ENCODE results near the gene KRT39. TPM values are rescaled to one million over a fixed set of nuclear protein-coding genes. Genes with fewer than 3 reads are reported as not detected.

KRT39 gene
- total and polyA plus RNA-seq, 2 of the 13 experiments (the other 11 are each of a cell fraction or from before 2014, with no cell fraction given), result 0.07 to 1.2 TPM

DNA sequence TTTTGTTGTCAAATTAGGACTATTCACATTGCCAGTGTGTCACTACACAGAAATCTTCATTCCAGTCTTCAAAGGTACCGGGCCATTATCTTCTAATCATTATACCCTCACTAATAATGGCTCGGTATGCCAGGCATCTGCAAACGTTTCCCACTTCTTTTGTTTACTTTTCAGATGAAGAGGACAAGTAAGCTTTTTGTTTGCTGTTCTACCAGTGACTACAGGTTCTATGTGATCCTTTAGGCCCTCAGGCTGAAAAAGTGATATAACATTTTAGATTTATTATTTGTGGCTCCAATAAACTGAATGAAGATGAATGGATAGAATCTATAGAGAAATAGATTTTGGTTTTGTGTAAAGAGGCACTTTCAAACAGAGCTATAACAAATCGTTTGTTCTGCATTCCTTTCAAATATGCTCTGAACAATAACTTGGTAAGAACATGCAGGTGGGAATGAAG, 42.6 kb upstream of the KRT39 start (continued):
- TF ChIP-seq, protein P1, sequence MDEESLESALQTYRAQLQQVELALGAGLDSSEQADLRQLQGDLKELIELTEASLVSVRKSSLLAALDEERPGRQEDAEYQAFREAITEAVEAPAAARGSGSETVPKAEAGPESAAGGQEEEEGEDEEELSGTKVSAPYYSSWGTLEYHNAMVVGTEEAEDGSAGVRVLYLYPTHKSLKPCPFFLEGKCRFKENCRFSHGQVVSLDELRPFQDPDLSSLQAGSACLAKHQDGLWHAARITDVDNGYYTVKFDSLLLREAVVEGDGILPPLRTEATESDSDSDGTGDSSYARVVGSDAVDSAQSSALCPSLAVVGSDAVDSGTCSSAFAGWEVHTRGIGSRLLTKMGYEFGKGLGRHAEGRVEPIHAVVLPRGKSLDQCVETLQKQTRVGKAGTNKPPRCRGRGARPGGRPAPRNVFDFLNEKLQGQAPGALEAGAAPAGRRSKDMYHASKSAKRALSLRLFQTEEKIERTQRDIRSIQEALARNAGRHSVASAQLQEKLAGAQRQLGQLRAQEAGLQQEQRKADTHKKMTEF (CRISPR knock-in tag; IDR thresholded peaks at IDR 0.05), result peak; percentile 64
- TF ChIP-seq ZNF780A (CRISPR knock-in tag; IDR thresholded peaks at IDR 0.05) (no peak), SALL1 (CRISPR knock-in tag; IDR thresholded peaks at IDR 0.05) (peak; percentile 11; the same call in 1 of the 2 replicates), PHF21A (CRISPR knock-in tag; IDR thresholded peaks at IDR 0.05) (peak; percentile 51; the same call in 1 of the 2 replicates), ZNF652 (CRISPR knock-in tag; IDR thresholded peaks at IDR 0.05; ENCODE audit: borderline replicate concordance, low read depth) (0 out of 2 replicates have a peak, but pooled peaks have one; percentile 36), GFI1 (CRISPR knock-in tag; IDR thresholded peaks at IDR 0.05; ENCODE audit: borderline replicate concordance) (peak; percentile 82), FOXO1 (CRISPR knock-in tag; IDR thresholded peaks at IDR 0.05) (peak; percentile 71; the same call in 1 of the 2 replicates), SNAPC2 (CRISPR knock-in tag; IDR thresholded peaks at IDR 0.05) (no peak), FOSL1 (CRISPR knock-in tag; IDR thresholded peaks at IDR 0.05; ENCODE audit: borderline replicate concordance) (peak; percentile 37; the same call in 1 of the 2 replicates), ATM (IDR thresholded peaks at IDR 0.05; ENCODE audit: borderline replicate concordance) (0 out of 2 replicates have a peak, but pooled peaks have one; percentile 36), SATB2 (CRISPR knock-in tag; IDR thresholded peaks at IDR 0.05) (peak; percentile 95), TBX3 (IDR thresholded peaks at IDR 0.05; ENCODE audit: borderline replicate concordance) (peak; percentile 99), PITX1 (CRISPR knock-in tag; IDR thresholded peaks at IDR 0.05) (peak; percentile 80; the same call in 1 of the 2 replicates), MIXL1 (CRISPR knock-in tag; IDR thresholded peaks at IDR 0.05) (peak; percentile 98), KAT2B (IDR thresholded peaks at IDR 0.05; ENCODE audit: borderline replicate concordance, low read depth, low read length) (no peak), IKZF1 (IDR thresholded peaks at IDR 0.05) (no peak), HNRNPK (IDR thresholded peaks at IDR 0.05; ENCODE audit: low read depth, low read length, poor library complexity, severe bottlenecking) (no peak), SOX13 (IDR thresholded peaks at IDR 0.05) (peak; percentile 97), SOX13 (CRISPR knock-in tag; conservative IDR thresholded peaks at IDR 0.05 in 1 of 2, IDR thresholded peaks at IDR 0.05 in 1 of 2) (peak in 1 of 2 experiments; percentile 100; a peak in 2 of 4 replicates), ATF1 (CRISPR knock-in tag; IDR thresholded peaks at IDR 0.05) (peak; percentile 69; the same call in 1 of the 2 replicates), CREB1 (IDR thresholded peaks at IDR 0.05) (no peak; the same call in 1 of the 2 replicates), CREB1 (CRISPR knock-in tag; IDR thresholded peaks at IDR 0.05) (peak; percentile 73), ASH2L (IDR thresholded peaks at IDR 0.05; ENCODE audit: insufficient read length, low read depth, low read length) (peak; percentile 85), KLF6 (CRISPR knock-in tag; IDR thresholded peaks at IDR 0.05) (0 out of 2 replicates have a peak, but pooled peaks have one; percentile 42), BRCA1 (CRISPR knock-in tag; IDR thresholded peaks at IDR 0.05) (no peak; the same call in 1 of the 2 replicates)
- TF ChIP-seq, protein P2, sequence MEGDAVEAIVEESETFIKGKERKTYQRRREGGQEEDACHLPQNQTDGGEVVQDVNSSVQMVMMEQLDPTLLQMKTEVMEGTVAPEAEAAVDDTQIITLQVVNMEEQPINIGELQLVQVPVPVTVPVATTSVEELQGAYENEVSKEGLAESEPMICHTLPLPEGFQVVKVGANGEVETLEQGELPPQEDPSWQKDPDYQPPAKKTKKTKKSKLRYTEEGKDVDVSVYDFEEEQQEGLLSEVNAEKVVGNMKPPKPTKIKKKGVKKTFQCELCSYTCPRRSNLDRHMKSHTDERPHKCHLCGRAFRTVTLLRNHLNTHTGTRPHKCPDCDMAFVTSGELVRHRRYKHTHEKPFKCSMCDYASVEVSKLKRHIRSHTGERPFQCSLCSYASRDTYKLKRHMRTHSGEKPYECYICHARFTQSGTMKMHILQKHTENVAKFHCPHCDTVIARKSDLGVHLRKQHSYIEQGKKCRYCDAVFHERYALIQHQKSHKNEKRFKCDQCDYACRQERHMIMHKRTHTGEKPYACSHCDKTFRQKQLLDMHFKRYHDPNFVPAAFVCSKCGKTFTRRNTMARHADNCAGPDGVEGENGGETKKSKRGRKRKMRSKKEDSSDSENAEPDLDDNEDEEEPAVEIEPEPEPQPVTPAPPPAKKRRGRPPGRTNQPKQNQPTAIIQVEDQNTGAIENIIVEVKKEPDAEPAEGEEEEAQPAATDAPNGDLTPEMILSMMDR (CRISPR knock-in tag; IDR thresholded peaks at IDR 0.05), result no peak
- TF ChIP-seq, protein P3, sequence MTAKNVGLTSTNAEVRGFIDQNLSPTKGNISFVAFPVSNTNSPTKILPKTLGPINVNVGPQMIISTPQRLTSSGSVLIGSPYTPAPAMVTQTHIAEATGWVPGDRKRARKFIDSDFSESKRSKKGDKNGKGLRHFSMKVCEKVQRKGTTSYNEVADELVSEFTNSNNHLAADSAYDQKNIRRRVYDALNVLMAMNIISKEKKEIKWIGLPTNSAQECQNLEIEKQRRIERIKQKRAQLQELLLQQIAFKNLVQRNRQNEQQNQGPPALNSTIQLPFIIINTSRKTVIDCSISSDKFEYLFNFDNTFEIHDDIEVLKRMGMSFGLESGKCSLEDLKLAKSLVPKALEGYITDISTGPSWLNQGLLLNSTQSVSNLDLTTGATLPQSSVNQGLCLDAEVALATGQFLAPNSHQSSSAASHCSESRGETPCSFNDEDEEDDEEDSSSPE (CRISPR knock-in tag; IDR thresholded peaks at IDR 0.05), result no peak
- TF ChIP-seq, protein P4, sequence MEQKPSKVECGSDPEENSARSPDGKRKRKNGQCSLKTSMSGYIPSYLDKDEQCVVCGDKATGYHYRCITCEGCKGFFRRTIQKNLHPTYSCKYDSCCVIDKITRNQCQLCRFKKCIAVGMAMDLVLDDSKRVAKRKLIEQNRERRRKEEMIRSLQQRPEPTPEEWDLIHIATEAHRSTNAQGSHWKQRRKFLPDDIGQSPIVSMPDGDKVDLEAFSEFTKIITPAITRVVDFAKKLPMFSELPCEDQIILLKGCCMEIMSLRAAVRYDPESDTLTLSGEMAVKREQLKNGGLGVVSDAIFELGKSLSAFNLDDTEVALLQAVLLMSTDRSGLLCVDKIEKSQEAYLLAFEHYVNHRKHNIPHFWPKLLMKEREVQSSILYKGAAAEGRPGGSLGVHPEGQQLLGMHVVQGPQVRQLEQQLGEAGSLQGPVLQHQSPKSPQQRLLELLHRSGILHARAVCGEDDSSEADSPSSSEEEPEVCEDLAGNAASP (CRISPR knock-in tag; IDR thresholded peaks at IDR 0.05; ENCODE audit: borderline replicate concordance), result peak; percentile 47; the same call in 1 of the 2 replicates

All from HepG2 (cell line).